Fibroblast of gingiva (primary cell): Measurements from ENCODE around the gene ITCH.

ENCODE experiments used
- DNase-seq: peaks from one replicate; pipeline ENCODE4 v3.0.0-alpha.2; 2011; ENCODE audit warnings: low read depth

ITCH gene

DNA sequence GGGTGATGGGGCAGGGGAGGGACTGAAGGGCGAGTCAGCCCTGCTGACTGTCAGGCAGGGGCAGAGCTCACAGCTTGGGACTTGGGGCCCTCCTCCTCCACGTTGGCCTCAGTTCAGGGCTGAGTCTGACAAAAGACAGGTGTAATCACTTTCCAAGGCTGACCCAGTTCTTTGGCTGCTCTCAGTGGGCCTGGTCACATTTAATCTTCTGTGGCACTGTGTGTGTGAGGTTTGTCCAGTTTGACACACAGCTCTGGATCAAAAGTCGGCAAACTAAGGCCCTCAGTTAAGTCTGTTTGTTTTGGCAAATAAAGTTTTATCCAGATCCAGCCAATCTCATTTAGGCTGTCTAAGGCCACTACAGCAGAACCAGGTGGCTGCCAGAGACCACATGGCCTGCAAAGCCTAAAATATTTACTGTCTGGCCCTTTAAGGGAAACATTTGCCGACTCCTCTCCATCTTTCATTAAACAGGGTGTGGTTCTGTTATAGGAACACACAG lies 190.3 kb downstream of the ITCH start:
- DNase-seq = no peak

DNA sequence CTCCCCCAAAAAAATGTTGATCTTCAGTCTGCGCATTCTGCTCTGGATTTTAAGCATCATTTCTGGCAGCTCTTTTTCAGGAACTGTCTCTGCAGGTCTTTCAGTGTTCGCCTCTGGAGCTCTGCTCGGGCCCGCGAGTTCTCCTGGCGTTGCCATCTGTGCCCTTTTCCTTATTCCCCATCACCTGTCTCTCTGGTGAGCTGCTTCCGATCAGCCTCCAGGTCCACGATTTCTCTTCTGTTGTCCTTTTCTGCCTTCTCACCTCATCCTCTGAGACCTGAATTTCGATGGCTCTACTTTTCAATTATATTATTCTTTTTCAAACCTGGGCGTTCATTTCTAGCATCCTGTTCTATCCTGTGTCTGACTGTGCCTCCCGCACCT lies 194.9 kb downstream of the ITCH start:
- DNase-seq = no peak

DNA sequence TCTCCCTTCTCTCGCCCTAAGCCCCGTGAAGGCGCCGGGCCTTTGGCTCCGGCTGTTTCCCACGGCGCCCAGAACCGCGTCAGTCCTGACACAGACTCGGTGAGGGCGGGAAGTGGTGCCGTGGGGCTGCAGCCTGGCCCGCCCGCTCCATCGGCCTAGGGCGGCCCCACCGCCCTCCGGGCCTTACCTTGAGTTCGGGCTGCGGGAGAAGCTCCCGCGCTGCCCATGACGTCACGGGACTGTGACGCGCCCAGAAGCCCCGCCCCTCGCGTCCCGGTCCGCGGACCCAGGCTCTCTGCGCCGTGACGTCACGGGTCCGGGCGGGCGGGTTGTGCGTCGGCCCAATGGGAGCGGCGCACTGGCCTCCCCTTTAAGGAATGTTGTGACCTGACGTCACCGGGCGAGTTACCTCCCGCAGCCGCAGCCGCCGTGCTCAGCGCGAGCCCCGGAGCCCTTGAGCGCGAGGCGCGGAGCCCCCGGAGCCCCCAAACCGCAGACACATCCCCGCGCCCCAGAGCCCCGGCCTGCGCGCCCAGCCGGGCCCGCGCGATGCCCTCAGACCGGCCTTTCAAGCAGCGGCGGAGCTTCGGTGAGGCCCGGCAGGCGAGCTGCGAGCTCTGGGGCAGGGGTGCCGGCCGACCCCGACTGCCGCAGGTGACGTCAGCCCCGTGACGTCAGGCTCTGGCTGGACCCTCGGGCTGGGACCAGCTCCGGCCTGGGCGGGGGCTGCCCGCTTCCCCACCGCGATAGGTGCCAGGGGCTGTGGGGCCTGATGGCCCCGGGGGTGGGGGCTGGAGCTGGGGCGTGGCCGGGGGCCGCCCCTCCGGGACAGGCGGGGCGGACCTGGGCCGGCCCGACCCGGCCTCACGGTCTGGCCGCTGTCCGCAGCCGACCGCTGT lies 195.5 kb downstream of the ITCH start, which contains the start of gene MAP1LC3A:
Gene MAP1LC3A, plus strand, starts transcription at position 399 of the 899 bp plus-strand sequence. Its CDS starts 151 bp downstream, at position 550.
- peak; percentile 98 for DNase-seq

DNA sequence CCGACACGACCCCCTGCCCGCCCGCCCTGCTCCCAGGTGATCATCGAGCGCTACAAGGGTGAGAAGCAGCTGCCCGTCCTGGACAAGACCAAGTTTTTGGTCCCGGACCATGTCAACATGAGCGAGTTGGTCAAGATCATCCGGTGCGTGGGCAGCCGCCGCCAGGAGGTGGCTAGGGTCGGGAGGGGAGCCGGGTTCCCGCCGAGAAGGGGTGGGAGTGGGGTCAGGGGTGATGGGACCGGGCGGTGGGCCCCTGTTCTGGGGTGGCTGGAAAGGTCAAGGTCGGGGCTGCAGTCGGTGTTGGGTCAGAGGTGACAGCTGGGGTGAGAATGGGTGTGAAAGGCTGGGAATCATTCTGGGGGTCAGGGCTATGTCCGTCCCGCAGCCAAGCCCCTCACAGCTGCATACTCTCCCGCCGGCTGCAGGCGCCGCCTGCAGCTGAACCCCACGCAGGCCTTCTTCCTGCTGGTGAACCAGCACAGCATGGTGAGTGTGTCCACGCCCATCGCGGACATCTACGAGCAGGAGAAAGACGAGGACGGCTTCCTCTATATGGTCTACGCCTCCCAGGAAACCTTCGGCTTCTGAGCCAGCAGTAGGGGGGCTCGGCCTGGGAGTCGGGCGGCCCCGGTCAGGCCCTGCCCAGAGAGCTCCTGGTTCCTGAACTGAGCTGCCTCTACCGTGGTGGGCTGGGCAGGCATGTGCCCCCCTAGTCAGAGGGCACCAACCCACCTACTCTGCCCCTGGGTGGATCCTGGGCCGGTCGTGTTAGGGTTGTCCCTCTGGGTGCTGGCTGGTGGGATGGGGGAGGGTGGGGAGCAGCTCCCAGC lies 196.5 kb downstream of the ITCH start:
- no peak for DNase-seq

DNA sequence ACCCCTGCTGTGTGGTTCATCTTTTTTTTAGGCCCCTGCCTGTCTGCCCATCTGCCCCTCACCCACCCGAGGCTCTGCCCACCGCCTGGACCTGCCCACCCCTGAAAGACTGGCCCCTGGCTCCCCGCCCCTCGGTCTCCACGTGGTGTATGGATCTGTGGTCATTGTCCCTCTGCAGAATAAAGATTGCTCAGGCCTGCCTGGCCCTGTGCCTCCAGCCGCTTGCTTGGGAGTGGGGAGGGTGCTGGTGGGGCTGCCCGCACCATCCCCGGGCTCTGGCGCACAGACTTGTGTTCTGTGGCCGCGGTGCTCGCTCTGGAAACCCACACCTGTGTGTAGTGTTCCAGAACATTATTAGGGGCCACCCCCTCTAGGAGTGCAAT lies 197.1 kb downstream of the ITCH start:
- no peak for DNase-seq

DNA sequence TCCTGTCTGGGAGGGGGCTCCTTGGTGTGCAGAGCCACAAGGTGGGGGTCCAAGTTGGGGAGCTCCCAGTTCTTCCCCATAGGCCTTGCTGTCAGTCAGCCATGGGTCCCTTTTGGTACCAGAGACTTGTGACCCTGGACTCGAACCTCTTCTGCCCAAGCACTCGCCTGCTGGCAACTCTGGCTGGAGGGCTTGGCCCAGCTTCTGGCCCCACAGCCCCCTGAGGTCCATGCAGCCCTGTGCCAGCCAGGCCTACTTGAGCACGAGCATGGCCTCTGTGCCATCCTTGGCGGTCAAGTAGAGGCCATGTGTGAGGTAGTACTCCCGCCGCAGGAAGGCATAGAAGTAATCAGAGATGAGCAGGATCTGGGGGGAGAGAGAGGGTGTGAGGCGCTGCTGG lies 197.5 kb downstream of the ITCH start:
- DNase-seq = no peak
